Caco-2 (cell line): Measurements from ENCODE around the gene PRODH2. TPM values are rescaled to one million over a fixed set of nuclear protein-coding genes. Genes with fewer than 3 reads are reported as not detected.
A peak's percentile ranks its signal among the peaks of the same experiment; 100 is the strongest.

Source experiments
- BruUV-seq: library from RNA; stranded (reverse); fragments of 400-500 nt; replicated peaks from 2 replicates; lab custom pipeline; 2021; lab: Mats Ljungman, UMichigan
- CTCF ChIA-PET: fragments of 300-600 bp; sonication (Branson Sonifier 250); formaldehyde crosslinking; loops from one replicate; lab custom pipeline; 2022; ENCODE audit warnings: antibody characterized with exemption; lab: Charles Lee
- POLR2A ChIA-PET: fragments of 300-600 bp; sonication (Branson Sonifier 250); formaldehyde crosslinking; loops from one replicate; lab custom pipeline; 2022; ENCODE audit warnings: antibody characterized with exemption; lab: Charles Lee
- DNase-seq, 2 experiments: peaks; one replicate each; pipeline versions ENCODE4 v3.0.0 to v3.0.0-alpha.2; 2020 to 2022
- H3K27me3 ChIP-seq: replicated peaks from 2 replicates; pipeline ENCODE4 v1.6.0; 2011; ENCODE audit warnings: low read length; ENCODE audit not compliant: control insufficient read depth, insufficient read depth
- H3K36me3 ChIP-seq: 2 replicates; pipeline ENCODE4 v1.5.1; 2011; ENCODE audit warnings: low read length; ENCODE audit not compliant: control insufficient read depth, insufficient read depth
- H3K4me1 ChIP-seq: fragments of 250-450 bp; sonication (Bioruptor Pico); 2 replicates; pipeline ENCODE4 v1.5.1; 2020; ENCODE audit warnings: mild to moderate bottlenecking
- H3K4me3 ChIP-seq: 2 replicates; pipeline ENCODE4 v1.5.1; 2011; ENCODE audit warnings: low read depth, mild to moderate bottlenecking, control low read depth, low read length
- H3K9me3 ChIP-seq: fragments of 250-450 bp; sonication (Bioruptor Pico); 2 replicates; pipeline ENCODE4 v1.5.1; 2020; ENCODE audit warnings: mild to moderate bottlenecking, moderate library complexity
- H3K27ac Mint-ChIP-seq: one replicate; pipeline ENCODE4 v1.8.0; 2022; ENCODE audit warnings: mixed read lengths; ENCODE audit not compliant: unreplicated experiment
- H3K27me3 Mint-ChIP-seq: one replicate; pipeline ENCODE4 v1.8.0; 2022; ENCODE audit warnings: mixed read lengths; ENCODE audit not compliant: insufficient read depth, unreplicated experiment
- H3K36me3 Mint-ChIP-seq: one replicate; pipeline ENCODE4 v1.8.0; 2022; ENCODE audit warnings: mild to moderate bottlenecking, mixed read lengths; ENCODE audit not compliant: insufficient read depth, unreplicated experiment
- H3K4me1 Mint-ChIP-seq: one replicate; pipeline ENCODE4 v1.8.0; 2022; ENCODE audit warnings: low read depth, mixed read lengths; ENCODE audit not compliant: unreplicated experiment
- H3K4me3 Mint-ChIP-seq: one replicate; pipeline ENCODE4 v1.8.0; 2022; ENCODE audit warnings: mild to moderate bottlenecking, moderate library complexity, mixed read lengths; ENCODE audit not compliant: unreplicated experiment
- H3K9me3 Mint-ChIP-seq: one replicate; pipeline ENCODE4 v1.8.0; 2022; ENCODE audit warnings: mixed read lengths; ENCODE audit not compliant: unreplicated experiment
- CTCF ChIP-seq, 2 experiments: fragments of 200-600 bp in 1 of 2; IDR thresholded peaks; 1 replicate in 1 of 2; 2 replicates in 1 of 2; pipeline versions ENCODE4 v1.5.1 to v1.8.0; 2011 to 2022; ENCODE audit warnings: antibody characterized with exemption in 1 of 2, control low read depth in 1 of 2, inconsistent platforms in 1 of 2, low read depth in 1 of 2, low read length in 1 of 2, mild to moderate bottlenecking in 1 of 2, moderate library complexity in 1 of 2; ENCODE audit not compliant: insufficient read depth in 1 of 2, severe bottlenecking in 1 of 2, unreplicated experiment in 1 of 2
- intact Hi-C: fragments of 100-400 bp; cut with micrococcal nuclease; formaldehyde crosslinking; loops from one replicate; pipeline ENCODE4 v1.10.0; 2022; ENCODE audit not compliant: unreplicated experiment
- total RNA-seq: library from RNA; stranded (reverse); gene quantifications from 2 replicates; pipeline ENCODE4 v1.2.3, GENCODE V29; 2022

The PRODH2 gene
- total RNA-seq, 1 experiment from 2014 or later, result not detected

GRCh38 chr19:35848486-35848885 lies 35.8 kb upstream of the PRODH2 start:
- CTCF ChIA-PET, result no interaction called here
- H3K27me3 Mint-ChIP-seq, result peaks cover 27% of the 10 kb centered on the region
- Histone ChIP-seq H3K36me3 (no peaks in the 10 kb centered on the region), H3K4me1 (peaks cover 12% of the 10 kb centered on the region), H3K4me3 (no peak overlapping the region), H3K27me3 (no peaks in the 10 kb centered on the region), H3K9me3 (no peaks in the 10 kb centered on the region)
- intact Hi-C loops, result no loop called here
- H3K4me1 Mint-ChIP-seq, result peaks cover 22% of the 10 kb centered on the region
- no peak overlapping the region for H3K27ac Mint-ChIP-seq
- H3K36me3 Mint-ChIP-seq, result peaks cover 4% of the 10 kb centered on the region
- DNase-seq, result no peak
- no peak overlapping the region for H3K4me3 Mint-ChIP-seq
- TF ChIP-seq CTCF (IDR thresholded peaks at IDR 0.05; ENCODE audit: insufficient read depth in 1 of 2, low read depth in 1 of 2, low read length in 1 of 2, severe bottlenecking in 1 of 2, unreplicated experiment in 1 of 2), result no peak
- POLR2A ChIA-PET, result no interaction called here
- BruUV-seq, result no TSS peak
- H3K9me3 Mint-ChIP-seq, result no peaks in the 10 kb centered on the region

- H3K36me3 ChIP-seq, result no peaks in the 10 kb centered on the region
- peaks cover 12% of the 10 kb centered on the region for H3K4me1 ChIP-seq
- TF ChIP-seq CTCF (IDR thresholded peaks at IDR 0.05; ENCODE audit: insufficient read depth in 1 of 2, low read depth in 1 of 2, low read length in 1 of 2, severe bottlenecking in 1 of 2, unreplicated experiment in 1 of 2), result no peak
- peaks cover 22% of the 10 kb centered on the region for H3K4me1 Mint-ChIP-seq
- BruUV-seq, result no TSS peak
- ChIA-PET CTCF (no interaction called here), POLR2A (no interaction called here)
- H3K27me3 ChIP-seq, result no peaks in the 10 kb centered on the region
- peaks cover 27% of the 10 kb centered on the region for H3K27me3 Mint-ChIP-seq
- no peaks in the 10 kb centered on the region for H3K9me3 ChIP-seq
- peaks cover 3% of the 10 kb centered on the region for H3K9me3 Mint-ChIP-seq
- no peak overlapping the region for H3K4me3 Mint-ChIP-seq
- DNase-seq, result no peak
- no peak overlapping the region for H3K4me3 ChIP-seq
- intact Hi-C loops, result no loop called here
- H3K27ac Mint-ChIP-seq, result no peak overlapping the region
- peaks cover 4% of the 10 kb centered on the region for H3K36me3 Mint-ChIP-seq
These were observed 35.3 kb upstream of the PRODH2 start for GRCh38 chr19:35847911-35848310.

GRCh38 chr19:35846038-35846668 lies 33.5 kb upstream of the PRODH2 start:
- POLR2A ChIA-PET, result no interaction called here

More at GRCh38 chr19:35846038-35846668, 33.5 kb upstream of the PRODH2 start:
- H3K27me3 Mint-ChIP-seq, result peaks cover 25% of the 10 kb centered on the region
- Histone ChIP-seq H3K4me1 (peaks cover 12% of the 10 kb centered on the region), H3K36me3 (no peaks in the 10 kb centered on the region), H3K9me3 (peaks cover 3% of the 10 kb centered on the region; the same call in 1 of the 2 replicates), H3K4me3 (peak overlapping the region; percentile 59), H3K27me3 (no peaks in the 10 kb centered on the region; the same call in 1 of the 2 replicates)
- H3K36me3 Mint-ChIP-seq, result no peaks in the 10 kb centered on the region
- H3K27ac Mint-ChIP-seq, result no peak overlapping the region
- TF ChIP-seq CTCF (IDR thresholded peaks at IDR 0.05; ENCODE audit: insufficient read depth in 1 of 2, low read depth in 1 of 2, low read length in 1 of 2, severe bottlenecking in 1 of 2, unreplicated experiment in 1 of 2), result peak in 1 of 2 experiments; percentile 9
- peak overlapping the region; percentile 77 for H3K4me3 Mint-ChIP-seq
- peak in 1 of 2 experiments; percentile 52 for DNase-seq
- H3K9me3 Mint-ChIP-seq, result peaks cover 12% of the 10 kb centered on the region
- peaks cover 22% of the 10 kb centered on the region for H3K4me1 Mint-ChIP-seq
- BruUV-seq, result no TSS peak
- CTCF ChIA-PET, result interaction anchor here (0.6 kb wide), 1 partner anchor 493 kb away, joined by 3 read pairs; no protein-coding TSS in a partner anchor
- intact Hi-C loops, result no loop called here
